B cell (primary cell): ENCODE data around the gene PIK3AP1.

ENCODE experiments used
- CTCF ChIP-seq: fragments of 200-600 bp; IDR thresholded peaks from one replicate; pipeline ENCODE4 v1.8.0; 2022; ENCODE audit warnings: antibody characterized with exemption, mild to moderate bottlenecking
- EZH2 ChIP-seq: IDR thresholded peaks from 2 replicates; pipeline ENCODE4 v1.6.1; 2012; ENCODE audit warnings: borderline replicate concordance, low read depth, mild to moderate bottlenecking, moderate library complexity, low read length; ENCODE audit not compliant: insufficient read depth, poor library complexity, severe bottlenecking

- TF ChIP-seq CTCF (no peak), EZH2 (no peak)
Measured at GRCh38 chr10:96745950-96746349, 25.6 kb upstream of the PIK3AP1 start.
